K562 (cell line): Measurements from ENCODE around the gene AMOT.

Experiments
- EP300 ChIP-seq: IDR thresholded peaks from 2 replicates; pipeline ENCODE4 v1.6.1; 2012; ENCODE audit warnings: low read length, improper control_type of control experiment
- EZH2 ChIP-seq: IDR thresholded peaks from 2 replicates; pipeline ENCODE4 v1.6.1; 2012; ENCODE audit warnings: low read depth, mild to moderate bottlenecking, inconsistent platforms, low read length, borderline replicate concordance
- HCFC1 ChIP-seq: IDR thresholded peaks from 2 replicates; pipeline ENCODE4 v1.6.1; 2012; ENCODE audit warnings: low read depth, low read length, improper control_type of control experiment
- HNRNPH1 ChIP-seq: fragments of 200-400 bp; formaldehyde crosslinking; optimal IDR thresholded peaks from 2 replicates; pipeline ENCODE3; 2017; ENCODE audit warnings: low read depth, mild to moderate bottlenecking, low read length, moderate library complexity
- SP1 ChIP-seq: sonication (generic); formaldehyde crosslinking; IDR thresholded peaks from 2 replicates; pipeline ENCODE4 v1.8.1; 2022; ENCODE audit warnings: mild to moderate bottlenecking, missing genetic modification reagents
- SRF ChIP-seq, 2 experiments: fragments of 250-450, 450-650 bp in 1 of 2; sonication (Bioruptor Pico) in 1 of 2; sonication (generic) in 1 of 2; formaldehyde crosslinking; IDR thresholded peaks; 2 replicates each; pipeline versions ENCODE4 v1.5.0 to v1.5.1; 2020 to 2022; ENCODE audit warnings: mild to moderate bottlenecking in 1 of 2, missing genetic modification reagents in 1 of 2
- TEAD2 ChIP-seq: fragments of 450-650 bp; IDR thresholded peaks from 2 replicates; pipeline ENCODE4 v1.6.1; 2016; ENCODE audit warnings: missing genetic modification characterization, control low read depth, missing compliant biosample characterization
- TF ChIP-seq, protein P1 (sequence below): sonication (generic); formaldehyde crosslinking; IDR thresholded peaks from 2 replicates; pipeline ENCODE4 v1.9.0; 2022; ENCODE audit warnings: mild to moderate bottlenecking, missing genetic modification reagents
- TF ChIP-seq, protein P2 (sequence below): fragments of 250-450 bp; sonication (Bioruptor Pico); IDR thresholded peaks from 2 replicates; pipeline ENCODE4 v1.5.0; 2020; ENCODE audit warnings: mild to moderate bottlenecking, borderline replicate concordance

DNA sequence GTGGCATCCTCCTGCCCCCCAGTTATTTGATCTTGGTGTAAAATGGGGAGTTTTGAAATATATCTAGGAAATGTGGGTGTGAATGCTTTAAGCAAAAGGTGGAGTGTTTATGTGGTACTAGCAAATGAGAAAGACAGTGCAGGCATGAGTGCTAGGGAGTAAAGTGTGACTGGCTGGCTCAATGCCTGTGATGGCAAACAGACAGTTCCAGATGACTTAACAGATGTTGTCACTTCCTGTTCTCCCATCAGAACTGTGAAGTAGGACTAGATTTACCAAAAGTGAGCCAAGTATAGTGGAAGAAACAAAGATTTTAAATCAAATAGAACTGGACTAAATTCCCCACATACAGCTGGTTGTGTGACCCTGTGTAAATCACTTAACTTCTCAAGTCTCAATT is 8.4 kb upstream of the AMOT start:
- TF ChIP-seq, protein P1, sequence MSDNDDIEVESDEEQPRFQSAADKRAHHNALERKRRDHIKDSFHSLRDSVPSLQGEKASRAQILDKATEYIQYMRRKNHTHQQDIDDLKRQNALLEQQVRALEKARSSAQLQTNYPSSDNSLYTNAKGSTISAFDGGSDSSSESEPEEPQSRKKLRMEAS: no peak
- TF ChIP-seq HCFC1 (no peak), EP300 (no peak), EZH2 (no peak), SP1 (CRISPR knock-in tag) (no peak), SRF (CRISPR knock-in tag; IDR thresholded peaks at IDR 0.05) (no peak), HNRNPH1 (no peak), TEAD2 (tag) (no peak)
- TF ChIP-seq, protein P2, sequence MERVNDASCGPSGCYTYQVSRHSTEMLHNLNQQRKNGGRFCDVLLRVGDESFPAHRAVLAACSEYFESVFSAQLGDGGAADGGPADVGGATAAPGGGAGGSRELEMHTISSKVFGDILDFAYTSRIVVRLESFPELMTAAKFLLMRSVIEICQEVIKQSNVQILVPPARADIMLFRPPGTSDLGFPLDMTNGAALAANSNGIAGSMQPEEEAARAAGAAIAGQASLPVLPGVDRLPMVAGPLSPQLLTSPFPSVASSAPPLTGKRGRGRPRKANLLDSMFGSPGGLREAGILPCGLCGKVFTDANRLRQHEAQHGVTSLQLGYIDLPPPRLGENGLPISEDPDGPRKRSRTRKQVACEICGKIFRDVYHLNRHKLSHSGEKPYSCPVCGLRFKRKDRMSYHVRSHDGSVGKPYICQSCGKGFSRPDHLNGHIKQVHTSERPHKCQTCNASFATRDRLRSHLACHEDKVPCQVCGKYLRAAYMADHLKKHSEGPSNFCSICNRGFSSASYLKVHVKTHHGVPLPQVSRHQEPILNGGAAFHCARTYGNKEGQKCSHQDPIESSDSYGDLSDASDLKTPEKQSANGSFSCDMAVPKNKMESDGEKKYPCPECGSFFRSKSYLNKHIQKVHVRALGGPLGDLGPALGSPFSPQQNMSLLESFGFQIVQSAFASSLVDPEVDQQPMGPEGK (CRISPR knock-in tag): no peak
